Stomach (tissue), 4 donors: ENCODE results near the gene IQSEC1.

Source experiments
- POLR2A ChIP-seq, 4 donors: fragments of 450-650 bp; IDR thresholded peaks; one replicate each; pipeline ENCODE4 v1.6.1; 2016; ENCODE audit warnings: antibody characterized with exemption in 4 of 4, control low read depth in 2 of 4, mild to moderate bottlenecking in 1 of 4, moderate library complexity in 1 of 4
- POLR2AphosphoS5 ChIP-seq, 3 donors: sonication (generic); formaldehyde crosslinking; IDR thresholded peaks; one replicate each; pipeline ENCODE4 v1.6.1; 2016; ENCODE audit warnings: antibody characterized with exemption in 3 of 3

DNA sequence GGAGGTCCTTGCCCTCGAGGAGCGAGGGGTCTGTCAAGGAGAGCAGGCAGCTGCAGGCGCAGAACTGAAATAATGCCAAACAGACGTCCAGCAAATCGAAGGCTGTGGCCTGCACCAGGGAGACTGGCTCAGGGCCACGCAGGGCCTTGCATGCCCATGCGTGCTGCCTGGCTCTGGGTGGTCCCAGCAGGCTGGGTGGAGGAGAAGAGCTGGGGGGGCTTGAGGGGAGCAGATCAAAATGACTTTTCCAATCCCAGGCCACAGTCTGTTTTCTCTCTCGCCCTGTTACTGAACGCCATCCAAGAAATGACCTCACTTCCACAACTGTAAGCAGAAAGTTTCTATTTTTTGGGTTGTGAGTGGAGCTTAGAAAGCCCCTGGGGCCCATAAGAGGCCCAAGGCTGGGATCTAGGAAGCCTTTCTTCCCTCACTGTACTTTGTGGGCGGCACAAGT lies 134.9 kb downstream of the IQSEC1 start:
- TF ChIP-seq POLR2AphosphoS5 (IDR thresholded peaks at IDR 0.05), result no peak
- TF ChIP-seq POLR2A (IDR thresholded peaks at IDR 0.05), result no peak
